NCI-H2029 treated with DMSO at 0.1 percent for 48 hours (cell line): ENCODE results near the gene MRPS26.
"Not testable (repeated sequence)": the region's sequence is repeated elsewhere in the genome, so short reads cannot be mapped to it uniquely, and the experiment has no call there.

ENCODE experiments used
- DNase-seq: peaks from one replicate; lab custom pipeline; 2025; lab: John Stamatoyannopoulos, UW

MRPS26 gene

DNA sequence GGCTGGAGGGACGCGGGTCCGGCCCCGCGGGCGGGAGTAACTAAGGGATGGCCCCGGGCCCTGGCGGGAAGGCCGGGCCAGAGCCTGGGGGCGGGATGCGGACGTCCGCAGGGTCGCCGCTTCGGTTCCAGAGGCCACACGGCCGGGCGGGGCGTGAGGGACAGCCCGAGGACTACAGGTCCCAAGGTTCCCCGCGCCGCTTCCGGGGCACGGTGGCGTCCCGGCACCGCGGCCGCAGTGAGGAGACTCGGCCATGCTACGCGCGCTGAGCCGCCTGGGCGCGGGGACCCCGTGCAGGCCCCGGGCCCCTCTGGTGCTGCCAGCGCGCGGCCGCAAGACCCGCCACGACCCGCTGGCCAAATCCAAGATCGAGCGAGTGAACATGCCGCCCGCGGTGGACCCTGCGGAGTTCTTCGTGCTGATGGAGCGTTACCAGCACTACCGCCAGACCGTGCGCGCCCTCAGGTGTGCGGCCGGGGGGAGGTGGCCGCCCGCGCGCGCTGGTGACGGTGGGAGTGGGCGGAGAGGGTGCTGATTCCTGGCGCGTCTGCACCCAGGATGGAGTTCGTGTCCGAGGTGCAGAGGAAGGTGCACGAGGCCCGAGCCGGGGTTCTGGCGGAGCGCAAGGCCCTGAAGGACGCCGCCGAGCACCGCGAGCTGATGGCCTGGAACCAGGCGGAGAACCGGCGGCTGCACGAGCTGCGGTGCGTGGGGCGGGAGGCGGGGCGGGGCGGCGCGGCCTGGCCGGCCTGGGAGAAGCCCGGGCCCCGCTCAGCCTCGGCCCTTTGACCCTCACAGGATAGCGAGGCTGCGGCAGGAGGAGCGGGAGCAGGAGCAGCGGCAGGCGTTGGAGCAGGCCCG is at the start of gene MRPS26:
Gene MRPS26, plus strand, starts transcription at position 237 of the 861 bp plus-strand sequence. Its CDS starts 17 bp downstream, at position 254.
- DNase-seq = peak; percentile 55

DNA sequence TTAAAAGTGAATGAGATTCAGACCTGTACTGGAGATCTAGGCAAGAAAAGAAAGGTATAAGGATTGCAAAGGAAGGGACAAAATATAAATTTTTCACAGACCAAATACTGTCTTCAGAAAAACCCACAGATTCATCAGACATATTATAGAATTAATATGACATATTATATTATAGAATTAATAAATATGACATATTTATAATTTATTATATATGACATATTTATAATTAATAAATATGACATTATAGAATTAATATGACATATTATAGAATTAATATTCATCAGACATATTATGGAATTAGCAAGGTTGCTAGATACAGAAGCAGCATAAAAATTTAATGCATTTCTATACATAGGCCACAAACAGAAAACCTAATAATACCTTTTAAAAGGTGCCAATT is 47.1 kb upstream of the MRPS26 start:
- no peak for DNase-seq

DNA sequence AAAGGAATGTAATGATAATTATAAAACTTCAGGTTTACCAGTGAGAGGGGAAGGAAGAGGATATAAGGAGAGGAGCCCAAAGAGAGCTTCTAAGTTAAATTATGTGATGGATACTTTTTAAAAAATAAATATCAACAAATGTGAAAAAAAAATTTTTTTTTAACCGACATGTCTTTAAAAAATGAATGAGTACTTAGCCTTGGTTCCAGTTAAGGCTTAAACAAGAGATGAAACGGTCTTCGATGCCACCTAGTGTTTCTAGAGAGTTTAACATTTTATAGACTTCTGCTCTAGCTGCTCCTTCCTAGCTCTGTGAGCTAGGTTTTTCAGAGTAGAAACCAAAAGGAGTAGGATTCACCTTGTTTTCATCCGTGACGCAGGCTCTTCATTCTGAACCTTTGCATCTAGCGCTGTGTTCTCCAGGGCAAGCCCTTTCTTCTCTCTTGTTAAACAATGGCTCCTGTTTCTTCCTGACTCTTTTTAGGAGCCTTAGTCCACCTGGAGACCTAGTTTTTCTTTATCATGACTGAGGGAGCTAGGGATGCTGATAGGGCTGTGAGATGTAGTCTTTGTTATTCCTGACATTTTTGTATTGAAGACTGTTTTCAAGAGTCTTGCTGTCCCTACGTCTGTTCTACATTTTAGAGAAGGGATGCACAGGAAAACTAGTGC is 44.9 kb upstream of the MRPS26 start:
- DNase-seq = no peak

DNA sequence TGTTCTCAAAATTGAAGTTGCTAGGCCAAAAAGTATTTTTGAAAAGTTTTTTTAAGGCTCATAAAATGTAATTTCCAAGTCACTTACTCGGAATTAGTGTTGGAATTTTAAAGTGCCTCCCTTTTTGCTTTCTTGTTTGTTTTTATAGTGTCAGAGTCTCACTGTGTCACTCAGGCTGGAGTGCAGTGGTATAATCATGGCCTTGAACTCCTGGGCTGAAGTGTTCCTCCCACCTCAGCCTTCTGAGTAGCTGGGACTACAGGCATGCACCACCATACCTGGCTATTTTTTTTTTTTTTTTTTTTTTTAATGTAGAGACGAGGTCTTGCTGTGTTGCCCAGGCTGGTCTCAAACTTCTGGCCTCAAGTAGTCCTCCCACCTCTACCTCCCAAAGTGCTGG is 42.4 kb upstream of the MRPS26 start:
- DNase-seq = no peak

DNA sequence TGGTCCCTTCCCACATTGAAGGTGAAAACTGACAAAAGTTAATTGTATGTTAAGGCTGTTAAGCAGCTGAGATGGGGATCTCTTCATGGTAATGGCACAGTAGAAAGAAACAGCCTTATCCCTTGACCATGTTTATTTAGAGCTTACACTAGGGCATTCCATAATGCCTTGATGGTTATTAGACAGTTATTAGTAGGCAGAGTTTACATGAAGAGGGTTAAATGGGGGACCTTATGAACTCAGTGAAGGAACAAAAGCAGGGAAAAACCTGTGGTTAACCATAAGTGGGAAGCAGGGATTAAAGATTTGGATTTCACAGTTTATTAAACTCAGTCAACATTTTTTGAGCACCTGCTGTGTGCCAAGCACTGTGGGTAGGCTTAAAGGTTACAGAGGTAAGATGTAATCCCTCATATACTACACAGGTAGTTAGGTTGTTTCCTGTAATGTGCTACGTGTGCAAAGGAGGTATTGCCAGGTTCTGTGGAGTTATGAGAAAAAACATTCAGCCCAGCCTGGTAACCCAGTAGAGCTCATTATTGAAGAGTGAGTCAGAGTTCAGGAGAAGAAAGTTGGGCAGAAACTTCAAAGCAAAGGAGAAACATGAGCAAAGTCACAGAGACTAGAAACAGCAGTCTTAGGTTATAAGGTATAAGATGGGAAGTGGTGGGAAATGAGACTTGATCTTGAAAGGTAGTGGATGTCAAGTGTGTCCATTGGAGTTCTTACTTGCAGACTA is 34.7 kb upstream of the MRPS26 start:
- no peak for DNase-seq

DNA sequence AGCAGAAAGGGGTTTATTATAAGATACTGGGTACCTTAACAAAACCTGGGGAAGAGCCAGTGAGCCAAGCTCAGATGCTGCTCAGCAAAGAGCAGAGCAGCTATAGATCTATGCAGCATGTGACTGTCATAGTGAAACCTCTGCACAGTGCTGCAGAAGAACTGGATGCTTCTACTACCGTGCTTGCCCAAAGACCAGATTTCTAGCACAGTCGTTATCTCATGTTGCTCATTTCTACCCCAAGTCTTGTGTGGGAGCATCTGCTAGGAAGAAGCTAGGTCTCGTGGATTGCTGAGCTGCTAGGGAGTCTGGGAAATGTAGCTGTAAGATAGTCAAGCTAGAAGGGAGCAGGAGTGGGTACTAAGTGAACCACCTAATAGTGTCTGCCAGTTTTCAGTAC is 34.1 kb upstream of the MRPS26 start:
- no peak for DNase-seq

DNA sequence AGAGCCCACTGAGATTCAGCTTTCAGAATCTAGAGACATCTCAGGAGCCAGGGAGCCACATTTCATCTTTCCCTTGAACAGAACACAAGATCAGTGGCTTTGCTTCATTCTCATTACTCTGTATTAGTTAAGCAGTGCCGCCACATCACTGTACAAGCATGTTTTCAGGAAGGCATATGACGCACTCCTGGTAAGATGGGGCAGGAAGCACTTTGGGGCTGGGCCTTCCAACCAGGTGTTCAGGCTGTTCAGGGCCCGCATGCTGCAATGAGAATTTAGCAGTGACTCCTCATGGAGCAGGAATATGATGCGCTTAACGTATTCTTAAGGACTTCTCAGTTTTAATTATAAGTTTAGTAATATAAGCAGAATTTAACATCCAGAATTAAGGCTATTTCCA is 32.1 kb upstream of the MRPS26 start:
- DNase-seq = no peak

DNA sequence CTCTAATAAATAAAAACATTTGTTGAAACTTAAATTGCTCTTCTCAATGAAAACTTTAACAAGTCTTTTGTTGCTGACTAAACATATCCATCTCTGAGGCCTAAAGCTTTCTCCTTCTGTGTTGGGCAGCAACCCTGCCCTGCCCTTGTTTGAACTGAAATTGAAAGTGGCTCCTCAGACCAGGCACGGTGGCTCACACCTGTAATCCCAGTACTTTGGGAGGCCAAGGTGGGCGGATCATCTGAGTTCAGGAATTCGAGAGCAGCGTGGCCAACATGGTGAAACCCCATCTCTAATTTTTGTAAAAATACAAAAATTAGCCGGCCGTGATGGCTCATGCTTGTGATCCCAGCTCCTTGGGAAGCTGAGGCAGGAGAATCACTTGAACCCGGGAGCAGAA is 31.7 kb upstream of the MRPS26 start:
- DNase-seq = no peak

DNA sequence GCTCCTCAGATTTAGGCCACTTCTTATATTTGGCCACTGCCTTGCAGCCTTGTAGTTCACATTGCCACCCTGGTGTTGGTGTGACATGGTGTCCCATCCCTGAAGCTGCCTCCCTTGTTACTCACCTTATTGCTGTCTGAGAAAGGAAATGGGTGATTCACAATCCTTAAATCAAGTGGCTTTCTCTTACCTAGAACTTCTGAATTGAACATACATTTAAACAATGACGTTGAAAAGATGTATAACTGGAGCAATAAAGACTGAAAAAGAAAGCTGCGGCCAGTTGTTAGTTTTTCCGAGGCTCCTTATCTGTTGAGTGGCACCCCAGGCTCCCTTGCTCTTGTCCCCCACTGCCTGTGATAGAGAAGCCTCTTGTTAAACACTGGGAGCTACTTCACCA is 31.2 kb upstream of the MRPS26 start:
- no peak for DNase-seq

DNA sequence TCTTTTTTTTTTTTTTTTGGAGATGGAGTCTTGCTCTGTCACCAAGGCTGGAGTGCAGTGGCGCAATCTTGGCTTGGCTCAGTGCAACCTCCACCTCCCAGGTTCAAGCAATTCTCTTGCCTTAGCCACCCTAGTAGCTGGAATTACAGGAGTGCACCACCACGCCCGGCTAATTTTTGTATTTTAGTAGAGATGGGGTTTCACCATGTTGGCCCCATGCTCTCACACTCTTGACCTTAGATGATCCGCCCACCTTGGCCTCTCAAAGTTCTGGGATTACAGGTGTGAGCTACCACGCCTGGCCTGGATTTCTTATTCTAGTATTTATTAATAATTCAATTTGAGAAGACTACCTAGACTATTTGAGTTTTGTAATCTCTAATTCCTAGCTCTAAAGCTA is 30.6 kb upstream of the MRPS26 start:
- DNase-seq = not testable (repeated sequence)

DNA sequence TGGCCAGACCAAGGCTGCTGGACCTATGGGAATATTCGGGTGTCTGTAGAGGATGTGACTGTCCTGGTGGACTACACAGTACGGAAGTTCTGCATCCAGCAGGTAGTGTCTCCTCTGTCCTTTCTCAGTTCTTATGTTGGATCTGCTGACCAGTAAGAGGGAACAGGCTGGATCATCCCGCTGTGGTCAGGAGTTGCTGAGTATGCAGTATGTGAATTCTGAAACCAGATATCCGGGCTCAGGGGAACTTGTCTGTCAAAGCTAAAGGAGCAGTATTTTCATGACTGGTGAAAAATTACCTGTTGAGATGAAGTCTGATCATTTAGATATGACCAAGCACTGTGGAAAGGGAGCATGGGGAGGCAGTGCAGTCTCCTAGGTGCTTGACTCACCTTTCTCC is 24.5 kb upstream of the MRPS26 start:
- DNase-seq = no peak

DNA sequence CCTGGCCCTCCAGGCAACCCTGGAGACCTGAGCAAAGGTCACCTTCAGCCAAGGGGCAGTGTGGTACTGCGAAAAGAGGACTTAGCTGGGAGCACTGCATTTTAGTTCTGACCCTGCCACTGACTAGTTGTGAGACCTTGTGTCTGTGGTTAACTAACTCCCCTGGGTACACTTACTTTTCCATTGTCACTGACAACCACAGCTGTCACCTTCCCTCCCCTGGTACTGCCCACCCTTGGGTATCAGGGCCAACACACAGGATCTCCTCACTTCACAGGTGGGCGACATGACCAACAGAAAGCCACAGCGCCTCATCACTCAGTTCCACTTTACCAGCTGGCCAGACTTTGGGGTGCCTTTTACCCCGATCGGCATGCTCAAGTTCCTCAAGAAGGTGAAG is 24.1 kb upstream of the MRPS26 start:
- no peak for DNase-seq

DNA sequence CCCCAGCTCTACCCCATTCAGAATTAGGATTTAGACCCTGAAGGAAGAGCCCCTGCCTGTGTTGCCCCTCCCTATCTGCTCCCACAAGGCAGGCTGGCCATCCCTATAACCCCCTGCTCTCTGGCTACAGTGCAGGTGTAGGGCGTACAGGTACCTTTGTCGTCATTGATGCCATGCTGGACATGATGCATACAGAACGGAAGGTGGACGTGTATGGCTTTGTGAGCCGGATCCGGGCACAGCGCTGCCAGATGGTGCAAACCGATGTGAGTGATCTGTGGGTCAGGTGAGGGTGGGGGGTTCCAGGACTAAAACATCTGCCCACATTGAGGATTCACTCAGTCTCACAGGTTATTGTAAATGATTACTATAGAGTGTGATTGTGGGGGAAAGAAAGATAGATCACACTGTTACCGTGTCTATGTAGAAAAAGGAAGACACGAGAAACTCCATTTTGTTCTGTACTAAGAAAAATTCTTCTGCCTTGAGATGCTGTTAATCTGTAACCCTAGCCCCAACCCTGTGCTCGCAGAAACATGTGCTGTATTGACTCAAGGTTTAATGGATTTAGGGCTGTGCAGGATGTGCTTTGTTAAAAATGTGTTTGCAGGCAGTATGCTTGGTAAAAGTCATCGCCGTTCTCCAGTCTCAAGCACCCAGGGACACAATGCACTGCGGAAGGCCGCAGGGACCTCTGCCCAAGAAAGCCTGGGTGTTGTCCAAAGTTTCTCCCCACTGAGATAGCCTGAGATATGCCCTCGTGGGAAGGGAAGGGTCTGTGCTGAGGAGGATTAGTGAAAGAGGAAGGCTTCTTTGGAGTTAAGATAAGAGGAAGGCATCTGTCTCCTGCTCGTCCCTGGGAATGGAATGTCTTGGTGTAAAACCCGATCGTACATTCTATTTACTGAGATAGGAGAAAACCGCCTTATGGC is 23.0 kb upstream of the MRPS26 start:
- DNase-seq = not testable (repeated sequence)

DNA sequence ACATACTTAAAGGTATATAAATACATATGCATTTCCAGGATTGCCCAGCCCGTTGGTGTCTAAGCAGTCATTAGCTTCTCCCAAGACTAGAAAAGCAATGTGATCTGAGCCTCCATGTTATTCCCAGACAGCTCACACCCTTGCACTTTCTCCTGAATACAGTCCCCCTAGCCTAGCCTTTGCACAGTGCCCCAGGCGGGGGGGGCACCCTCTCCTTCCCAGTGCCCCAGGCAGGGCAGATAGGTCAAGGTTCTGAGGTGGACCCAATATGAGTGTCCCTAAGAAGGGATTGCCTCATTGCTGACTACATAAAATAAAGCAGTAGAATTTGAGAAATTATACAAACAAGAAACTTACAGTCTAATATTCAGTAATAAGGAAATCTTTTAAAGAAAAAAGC is 17.9 kb upstream of the MRPS26 start:
- no peak for DNase-seq

DNA sequence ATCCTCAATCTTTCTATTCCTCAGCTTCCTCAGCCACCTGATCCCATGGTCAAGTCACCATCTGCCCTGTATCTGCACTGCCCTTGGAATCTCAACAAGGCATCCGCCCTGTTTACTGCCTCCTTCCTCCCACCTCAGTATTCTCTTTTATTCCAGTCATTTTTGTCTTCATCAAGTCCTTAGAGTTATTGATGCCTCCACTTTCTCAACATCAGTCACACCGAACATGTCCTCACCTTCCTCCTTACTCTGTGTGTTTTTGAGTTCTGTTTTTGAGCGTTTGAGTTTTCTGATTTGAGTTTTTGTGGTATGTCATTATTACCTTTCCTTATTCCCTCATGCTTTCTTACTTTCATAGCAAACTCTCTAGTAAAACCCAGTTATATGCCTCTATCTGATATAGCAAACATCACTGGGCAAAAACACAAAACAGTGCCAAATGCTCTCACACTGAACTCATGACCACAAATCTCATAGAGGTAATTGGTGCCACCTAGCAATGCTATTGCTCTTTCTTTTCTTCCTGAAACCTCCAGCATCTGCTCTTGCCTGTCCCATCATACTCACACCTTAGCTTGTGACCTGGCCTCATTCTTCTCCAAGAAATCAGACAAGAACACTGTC is 14.2 kb upstream of the MRPS26 start:
- DNase-seq = no peak

DNA sequence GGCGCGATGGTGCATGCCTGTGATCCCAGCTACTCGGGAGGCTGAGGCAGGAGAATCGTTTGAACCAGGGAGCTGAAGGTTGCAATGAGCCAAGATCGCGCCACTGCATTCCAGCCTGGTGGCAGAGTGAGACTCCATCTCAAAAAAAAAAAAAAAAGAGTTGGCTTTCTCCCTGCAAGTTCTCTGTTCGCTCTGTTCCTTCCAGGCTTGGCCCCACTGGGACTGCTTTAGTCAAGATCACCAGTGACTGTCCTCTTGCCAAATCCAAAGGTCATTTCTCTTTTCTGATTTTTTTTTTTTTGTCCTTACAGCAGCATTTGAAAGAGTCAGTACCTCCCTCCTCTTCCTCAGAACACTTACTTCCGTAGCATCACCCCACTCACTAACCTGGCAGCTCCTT is 13.2 kb upstream of the MRPS26 start:
- DNase-seq = no peak

DNA sequence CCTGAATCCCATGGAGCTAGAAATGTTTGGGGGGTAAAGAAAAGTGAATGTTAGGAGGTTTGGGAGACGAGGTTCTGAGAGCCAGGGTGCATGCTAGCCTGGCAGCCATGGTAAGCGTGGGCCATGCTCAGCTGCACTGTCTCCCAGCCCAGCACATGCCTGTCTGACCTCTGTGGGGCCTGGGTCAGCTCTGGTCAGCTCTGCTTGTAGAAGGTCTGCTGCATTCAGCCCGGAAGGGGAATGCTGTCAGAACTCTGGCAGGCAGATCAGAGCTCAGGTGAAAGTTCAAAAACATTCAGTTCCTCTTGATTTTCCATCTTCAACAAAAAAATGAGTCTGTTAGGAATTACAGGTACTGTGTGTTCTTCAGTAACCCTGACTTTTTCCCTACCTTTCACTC is 8.2 kb upstream of the MRPS26 start:
- DNase-seq = no peak

DNA sequence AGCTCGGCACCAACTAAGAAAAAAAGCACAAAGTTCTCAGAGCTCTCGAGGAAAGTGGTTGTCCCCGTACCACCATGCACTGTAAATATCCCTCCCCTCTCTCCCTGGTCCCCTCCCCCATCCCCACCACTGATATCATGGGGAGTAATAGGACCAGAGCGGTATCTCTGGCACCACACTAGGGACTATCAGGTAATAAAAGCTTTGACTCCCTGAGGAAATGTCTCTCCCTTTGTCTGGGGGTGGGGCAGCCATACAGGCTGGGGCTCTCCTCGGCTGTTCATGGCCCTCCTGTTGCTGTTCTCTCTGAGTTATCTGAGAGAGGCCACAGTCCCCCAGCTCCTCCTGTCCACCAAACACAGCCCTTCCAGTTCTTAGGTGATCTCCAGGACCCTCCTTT is 7.4 kb upstream of the MRPS26 start:
- no peak for DNase-seq

DNA sequence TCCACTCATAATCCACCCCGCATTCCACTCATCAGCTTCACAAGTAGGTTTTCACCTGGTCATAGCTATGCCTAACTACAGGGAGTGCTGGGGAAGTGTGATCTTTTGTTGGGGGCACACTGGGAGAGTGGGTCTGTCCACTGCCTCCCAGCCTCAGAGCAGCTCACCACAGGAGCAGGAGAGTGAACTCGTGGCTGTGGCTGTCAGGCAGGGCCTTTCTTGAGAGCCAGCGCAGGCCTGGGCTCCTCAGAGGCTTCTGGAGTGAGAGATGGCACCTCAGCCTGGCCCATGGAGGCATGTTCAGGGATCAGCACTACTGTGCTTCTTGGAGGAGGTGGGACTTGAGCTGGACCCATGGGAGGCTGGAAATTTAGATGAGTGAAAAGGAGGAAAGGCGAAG is 6.4 kb upstream of the MRPS26 start:
- DNase-seq = no peak

DNA sequence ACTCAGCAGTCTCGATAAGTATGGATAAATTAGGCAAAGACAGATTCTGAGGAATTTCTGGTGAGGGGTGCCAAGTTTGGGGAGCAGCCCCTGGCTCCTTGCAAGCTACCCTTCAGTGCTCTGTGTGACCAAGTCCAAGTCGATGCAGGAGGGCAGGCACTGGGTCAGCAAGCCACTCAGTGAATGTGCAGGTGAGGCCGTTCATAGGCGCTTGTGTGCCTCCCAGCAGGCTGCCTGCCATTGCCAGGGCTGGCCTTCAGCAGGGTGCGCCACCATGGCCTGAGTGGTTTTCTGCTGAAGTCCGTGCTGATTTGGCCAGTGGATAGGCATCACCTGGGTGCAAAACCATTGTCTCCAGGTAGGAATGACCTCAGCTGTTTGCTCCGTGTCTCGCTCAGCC is 5.8 kb upstream of the MRPS26 start:
- no peak for DNase-seq

DNA sequence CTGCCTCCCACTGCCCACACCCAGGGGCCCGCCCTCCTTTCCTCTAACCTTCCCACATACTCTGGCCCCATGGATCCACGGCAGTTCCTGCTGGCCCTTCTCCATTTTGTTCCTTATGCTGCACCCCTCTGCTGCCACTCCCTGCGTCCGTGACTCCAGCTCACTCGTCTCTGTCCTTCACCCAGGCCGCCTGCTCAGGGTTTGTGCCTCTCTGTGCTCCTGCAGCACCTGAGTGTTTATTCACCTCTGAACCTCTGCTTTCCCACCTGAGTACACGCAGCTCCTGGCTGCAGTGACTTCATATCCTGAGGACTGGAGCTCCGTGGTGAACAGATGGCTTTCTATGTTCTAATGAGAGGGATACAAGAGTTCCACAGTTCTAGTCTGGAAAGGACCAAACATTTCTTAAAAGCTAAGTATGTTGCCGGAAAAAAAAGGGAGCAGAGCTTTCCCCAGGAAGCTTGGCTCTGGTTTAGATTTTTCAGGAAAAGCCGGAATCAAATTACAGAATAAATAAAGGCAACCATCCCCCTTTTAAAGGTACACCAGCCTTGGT is 3.9 kb upstream of the MRPS26 start:
- peak; percentile 54 for DNase-seq
